ENCODE measurements around the gene CBX4. TPM values are rescaled to one million over a fixed set of nuclear protein-coding genes. Genes with fewer than 3 reads are reported as not detected.

Gene CBX4
- total and polyA plus RNA-seq, 2 of the 13 experiments (the other 11 are each of a cell fraction or from before 2014, with no cell fraction given), result 25.8 to 50.8 TPM

- TF ChIP-seq, protein P1, sequence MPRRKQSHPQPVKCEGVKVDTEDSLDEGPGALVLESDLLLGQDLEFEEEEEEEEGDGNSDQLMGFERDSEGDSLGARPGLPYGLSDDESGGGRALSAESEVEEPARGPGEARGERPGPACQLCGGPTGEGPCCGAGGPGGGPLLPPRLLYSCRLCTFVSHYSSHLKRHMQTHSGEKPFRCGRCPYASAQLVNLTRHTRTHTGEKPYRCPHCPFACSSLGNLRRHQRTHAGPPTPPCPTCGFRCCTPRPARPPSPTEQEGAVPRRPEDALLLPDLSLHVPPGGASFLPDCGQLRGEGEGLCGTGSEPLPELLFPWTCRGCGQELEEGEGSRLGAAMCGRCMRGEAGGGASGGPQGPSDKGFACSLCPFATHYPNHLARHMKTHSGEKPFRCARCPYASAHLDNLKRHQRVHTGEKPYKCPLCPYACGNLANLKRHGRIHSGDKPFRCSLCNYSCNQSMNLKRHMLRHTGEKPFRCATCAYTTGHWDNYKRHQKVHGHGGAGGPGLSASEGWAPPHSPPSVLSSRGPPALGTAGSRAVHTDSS (CRISPR knock-in tag; conservative IDR thresholded peaks at IDR 0.05), result no peak
- no peak for TF ChIP-seq ZNF12 (CRISPR knock-in tag; IDR thresholded peaks at IDR 0.05)
- TF ChIP-seq, protein P2, sequence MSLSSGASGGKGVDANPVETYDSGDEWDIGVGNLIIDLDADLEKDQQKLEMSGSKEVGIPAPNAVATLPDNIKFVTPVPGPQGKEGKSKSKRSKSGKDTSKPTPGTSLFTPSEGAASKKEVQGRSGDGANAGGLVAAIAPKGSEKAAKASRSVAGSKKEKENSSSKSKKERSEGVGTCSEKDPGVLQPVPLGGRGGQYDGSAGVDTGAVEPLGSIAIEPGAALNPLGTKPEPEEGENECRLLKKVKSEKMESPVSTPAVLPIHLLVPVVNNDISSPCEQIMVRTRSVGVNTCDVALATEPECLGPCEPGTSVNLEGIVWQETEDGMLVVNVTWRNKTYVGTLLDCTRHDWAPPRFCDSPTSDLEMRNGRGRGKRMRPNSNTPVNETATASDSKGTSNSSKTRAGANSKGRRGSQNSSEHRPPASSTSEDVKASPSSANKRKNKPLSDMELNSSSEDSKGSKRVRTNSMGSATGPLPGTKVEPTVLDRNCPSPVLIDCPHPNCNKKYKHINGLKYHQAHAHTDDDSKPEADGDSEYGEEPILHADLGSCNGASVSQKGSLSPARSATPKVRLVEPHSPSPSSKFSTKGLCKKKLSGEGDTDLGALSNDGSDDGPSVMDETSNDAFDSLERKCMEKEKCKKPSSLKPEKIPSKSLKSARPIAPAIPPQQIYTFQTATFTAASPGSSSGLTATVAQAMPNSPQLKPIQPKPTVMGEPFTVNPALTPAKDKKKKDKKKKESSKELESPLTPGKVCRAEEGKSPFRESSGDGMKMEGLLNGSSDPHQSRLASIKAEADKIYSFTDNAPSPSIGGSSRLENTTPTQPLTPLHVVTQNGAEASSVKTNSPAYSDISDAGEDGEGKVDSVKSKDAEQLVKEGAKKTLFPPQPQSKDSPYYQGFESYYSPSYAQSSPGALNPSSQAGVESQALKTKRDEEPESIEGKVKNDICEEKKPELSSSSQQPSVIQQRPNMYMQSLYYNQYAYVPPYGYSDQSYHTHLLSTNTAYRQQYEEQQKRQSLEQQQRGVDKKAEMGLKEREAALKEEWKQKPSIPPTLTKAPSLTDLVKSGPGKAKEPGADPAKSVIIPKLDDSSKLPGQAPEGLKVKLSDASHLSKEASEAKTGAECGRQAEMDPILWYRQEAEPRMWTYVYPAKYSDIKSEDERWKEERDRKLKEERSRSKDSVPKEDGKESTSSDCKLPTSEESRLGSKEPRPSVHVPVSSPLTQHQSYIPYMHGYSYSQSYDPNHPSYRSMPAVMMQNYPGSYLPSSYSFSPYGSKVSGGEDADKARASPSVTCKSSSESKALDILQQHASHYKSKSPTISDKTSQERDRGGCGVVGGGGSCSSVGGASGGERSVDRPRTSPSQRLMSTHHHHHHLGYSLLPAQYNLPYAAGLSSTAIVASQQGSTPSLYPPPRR (CRISPR knock-in tag; IDR thresholded peaks at IDR 0.05; ENCODE audit: borderline replicate concordance), result no peak; the same call in 1 of the 2 replicates
- TF ChIP-seq, protein P3, sequence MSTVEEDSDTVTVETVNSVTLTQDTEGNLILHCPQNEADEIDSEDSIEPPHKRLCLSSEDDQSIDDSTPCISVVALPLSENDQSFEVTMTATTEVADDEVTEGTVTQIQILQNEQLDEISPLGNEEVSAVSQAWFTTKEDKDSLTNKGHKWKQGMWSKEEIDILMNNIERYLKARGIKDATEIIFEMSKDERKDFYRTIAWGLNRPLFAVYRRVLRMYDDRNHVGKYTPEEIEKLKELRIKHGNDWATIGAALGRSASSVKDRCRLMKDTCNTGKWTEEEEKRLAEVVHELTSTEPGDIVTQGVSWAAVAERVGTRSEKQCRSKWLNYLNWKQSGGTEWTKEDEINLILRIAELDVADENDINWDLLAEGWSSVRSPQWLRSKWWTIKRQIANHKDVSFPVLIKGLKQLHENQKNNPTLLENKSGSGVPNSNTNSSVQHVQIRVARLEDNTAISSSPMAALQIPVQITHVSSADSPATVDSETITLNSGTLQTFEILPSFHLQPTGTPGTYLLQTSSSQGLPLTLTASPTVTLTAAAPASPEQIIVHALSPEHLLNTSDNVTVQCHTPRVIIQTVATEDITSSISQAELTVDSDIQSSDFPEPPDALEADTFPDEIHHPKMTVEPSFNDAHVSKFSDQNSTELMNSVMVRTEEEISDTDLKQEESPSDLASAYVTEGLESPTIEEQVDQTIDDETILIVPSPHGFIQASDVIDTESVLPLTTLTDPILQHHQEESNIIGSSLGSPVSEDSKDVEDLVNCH (CRISPR knock-in tag; IDR thresholded peaks at IDR 0.05), result no peak
- TF ChIP-seq ETS1 (CRISPR knock-in tag; IDR thresholded peaks at IDR 0.05), result no peak
- TF ChIP-seq ZNF616 (CRISPR knock-in tag; IDR thresholded peaks at IDR 0.05; ENCODE audit: low read depth), result peak; percentile 42; the same call in 1 of the 2 replicates
- TF ChIP-seq ZNF407 (CRISPR knock-in tag; IDR thresholded peaks at IDR 0.05; ENCODE audit: not compliant biosample characterization), result peak; percentile 84
These were observed 5.8 kb upstream of the CBX4 start (continued) for GRCh38 chr17:79844869-79845600.
